NCI-H526 treated with DMSO at 0.1 percent for 48 hours (cell line): Measurements from ENCODE around the gene EVL.
"Not testable (repeated sequence)": the region's sequence is repeated elsewhere in the genome, so short reads cannot be mapped to it uniquely, and the experiment has no call there.

Experiments
- DNase-seq: peaks from one replicate; lab custom pipeline; 2025; lab: John Stamatoyannopoulos, UW

The EVL gene

GRCh38 chr14:100065111-100065871 lies at the start of gene EVL:
EVL (plus strand) TSS chr14:100065422; CDS start chr14:100065501, 79 bp downstream.
- DNase-seq: no peak

GRCh38 chr14:100017553-100017952 lies 47.7 kb upstream of the EVL start:
- DNase-seq: no peak

GRCh38 chr14:100018054-100018453 lies 47.2 kb upstream of the EVL start:
- DNase-seq: no peak

GRCh38 chr14:100018482-100018881 lies 46.7 kb upstream of the EVL start:
- DNase-seq: no peak

- no peak for DNase-seq
Measured at GRCh38 chr14:100019156-100019744, 46.0 kb upstream of the EVL start.

- DNase-seq: no peak
Measured at GRCh38 chr14:100020629-100021028, 44.6 kb upstream of the EVL start.

- no peak for DNase-seq
Measured at GRCh38 chr14:100022772-100023451, 42.3 kb upstream of the EVL start.

- DNase-seq: no peak
Measured at GRCh38 chr14:100025111-100025510, 40.1 kb upstream of the EVL start.

- DNase-seq: no peak
Measured at GRCh38 chr14:100027771-100028490, 37.3 kb upstream of the EVL start.

- DNase-seq: no peak
Measured at GRCh38 chr14:100028990-100029677, 36.1 kb upstream of the EVL start.

GRCh38 chr14:100030006-100030405 lies 35.2 kb upstream of the EVL start:
- not testable (repeated sequence) for DNase-seq

- no peak for DNase-seq
Measured at GRCh38 chr14:100030452-100031153, 34.6 kb upstream of the EVL start.

- no peak for DNase-seq
Measured at GRCh38 chr14:100031506-100032281, 33.5 kb upstream of the EVL start.

GRCh38 chr14:100032738-100033137 lies 32.5 kb upstream of the EVL start:
- DNase-seq: no peak

- DNase-seq: no peak
Measured at GRCh38 chr14:100033347-100034075, 31.7 kb upstream of the EVL start.

- DNase-seq: no peak
Measured at GRCh38 chr14:100034468-100034867, 30.8 kb upstream of the EVL start.

- DNase-seq: no peak
Measured at GRCh38 chr14:100034961-100035500, 30.2 kb upstream of the EVL start.

GRCh38 chr14:100035700-100036099 lies 29.5 kb upstream of the EVL start:
- no peak for DNase-seq

- DNase-seq: no peak
Measured at GRCh38 chr14:100037353-100037752, 27.9 kb upstream of the EVL start.
